Measurements from ENCODE around the gene KRT36. TPM values are rescaled to one million over a fixed set of nuclear protein-coding genes. Genes with fewer than 3 reads are reported as not detected.

Gene KRT36
- total and polyA plus RNA-seq, 4 donors = 0.50 TPM; not detected in 3

DNA sequence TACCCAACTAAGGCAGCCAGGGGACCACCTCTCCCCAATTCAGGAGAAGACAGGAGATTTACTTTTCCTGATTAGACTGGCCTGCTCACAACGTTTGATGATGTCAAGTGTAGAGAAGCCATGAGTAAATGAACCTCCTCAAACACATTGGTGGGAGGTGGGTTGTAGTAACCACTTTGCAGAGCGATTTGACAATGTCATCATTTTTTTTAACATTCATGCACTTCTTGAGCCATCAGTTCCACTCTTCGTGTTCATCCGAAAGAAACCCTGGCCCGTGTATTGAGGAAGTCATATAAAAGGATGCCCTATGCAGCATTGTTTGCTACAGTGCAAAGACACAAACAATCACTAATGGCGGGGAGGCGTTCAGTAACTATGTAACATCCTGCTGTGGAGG lies 43.9 kb upstream of the KRT36 start:
- DNase-seq (peak in 1 of 2 donors; percentile 4), ATAC-seq (ENCODE audit: low FRiP score) (no peak)
- intact Hi-C loops (cut with DNase I) = no loop called here
- H3K36me3 ChIP-seq (ENCODE audit: control insufficient read depth in 1 of 2, insufficient read depth in 2 of 2, low read length in 1 of 2) = no peaks in the 10 kb centered on the region
- H3K27me3 ChIP-seq (ENCODE audit: control insufficient read depth in 1 of 2, insufficient read depth in 2 of 2, low read length in 1 of 2) = no peaks in the 10 kb centered on the region
- no peak overlapping the region for H3K27ac ChIP-seq (ENCODE audit: low read depth in 1 of 2, low read length in 2 of 2)
- H3K4me3 ChIP-seq (ENCODE audit: low read length in 2 of 2) = no peak overlapping the region
- no peaks in the 10 kb centered on the region for H3K4me1 ChIP-seq (ENCODE audit: control insufficient read depth in 1 of 2, insufficient read depth in 2 of 2, low read length in 2 of 2)
- no peaks in the 10 kb centered on the region for H3K9me3 ChIP-seq (ENCODE audit: control insufficient read depth, low read length)
- WGBS, 2 donors = 89 to 91% methylated on average over 7 of the region's 7 CpGs

DNA sequence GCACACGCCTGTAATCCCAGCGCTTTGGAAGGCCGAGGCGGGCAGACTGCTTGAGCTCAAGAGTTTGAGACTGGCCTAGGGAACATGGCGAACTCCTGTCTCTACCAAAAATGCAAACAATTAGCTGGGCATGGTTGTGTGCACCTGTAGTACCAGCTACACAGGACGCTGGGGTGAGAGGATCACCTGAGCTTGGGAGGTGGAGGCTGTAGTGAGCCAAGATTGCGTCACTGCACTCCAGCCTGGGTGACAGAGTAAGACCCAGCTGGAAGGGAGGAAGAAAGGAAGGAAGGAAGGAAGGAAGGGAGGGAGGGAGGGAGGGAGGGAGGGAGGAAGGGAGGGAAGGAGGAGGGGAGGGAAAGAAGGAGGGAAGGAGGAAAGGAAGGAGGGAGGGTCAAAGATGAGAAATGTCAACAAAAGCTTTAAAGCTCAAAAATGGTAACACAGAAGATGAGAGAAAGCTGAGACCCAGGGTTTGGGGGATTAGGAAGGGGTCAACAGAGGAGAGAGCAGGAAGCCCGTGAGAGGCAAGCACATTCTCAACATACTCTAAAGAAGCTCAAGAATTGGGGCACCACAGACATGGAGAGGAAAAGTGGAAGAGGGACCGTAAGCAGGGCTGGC lies 43.3 kb upstream of the KRT36 start:
- H3K27me3 ChIP-seq (ENCODE audit: control insufficient read depth in 1 of 2, insufficient read depth in 2 of 2, low read length in 1 of 2) = peaks cover 0 to under 1% of the 10 kb centered on the region in 2 donors
- WGBS, 2 donors = 85 to 93% methylated on average over 9 of the region's 9 CpGs
- H3K9me3 ChIP-seq (ENCODE audit: control insufficient read depth, low read length) = no peaks in the 10 kb centered on the region
- ATAC-seq (ENCODE audit: low FRiP score) (no peak), DNase-seq (peak in 1 of 2 donors; percentile 9)
- intact Hi-C loops (cut with DNase I) = no loop called here
- no peak overlapping the region for H3K27ac ChIP-seq (ENCODE audit: low read depth in 1 of 2, low read length in 2 of 2)
- H3K36me3 ChIP-seq (ENCODE audit: control insufficient read depth in 1 of 2, insufficient read depth in 2 of 2, low read length in 1 of 2) = no peaks in the 10 kb centered on the region
- no peak overlapping the region for H3K4me3 ChIP-seq (ENCODE audit: low read length in 2 of 2)
- H3K4me1 ChIP-seq (ENCODE audit: control insufficient read depth in 1 of 2, insufficient read depth in 2 of 2, low read length in 2 of 2) = no peaks in the 10 kb centered on the region

DNA sequence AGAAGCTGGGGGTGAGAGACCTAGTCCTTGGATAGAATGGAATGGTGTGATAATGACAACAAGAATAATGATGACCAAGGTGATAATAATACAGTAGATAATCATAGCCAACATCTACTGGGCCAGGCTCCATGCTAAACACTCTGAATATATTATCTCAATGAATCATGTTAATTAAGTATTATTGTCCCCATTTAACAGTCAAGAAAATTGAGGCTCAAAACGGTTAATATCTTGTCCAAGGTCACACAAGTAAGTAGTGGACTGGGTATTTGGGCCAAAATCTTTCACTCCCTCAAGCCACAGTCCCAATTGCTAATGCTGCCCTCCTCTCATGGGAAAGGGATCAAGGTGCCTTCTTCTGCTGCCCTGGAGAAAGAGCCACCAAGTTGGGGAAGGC lies 42.3 kb upstream of the KRT36 start:
- Histone ChIP-seq H3K36me3 (ENCODE audit: control insufficient read depth in 1 of 2, insufficient read depth in 2 of 2, low read length in 1 of 2) (no peaks in the 10 kb centered on the region), H3K27me3 (ENCODE audit: control insufficient read depth in 1 of 2, insufficient read depth in 2 of 2, low read length in 1 of 2) (peaks cover 0 to 3% of the 10 kb centered on the region in 2 donors), H3K9me3 (ENCODE audit: control insufficient read depth, low read length) (no peaks in the 10 kb centered on the region), H3K4me3 (ENCODE audit: low read length in 2 of 2) (no peak overlapping the region), H3K4me1 (ENCODE audit: control insufficient read depth in 1 of 2, insufficient read depth in 2 of 2, low read length in 2 of 2) (no peaks in the 10 kb centered on the region), H3K27ac (ENCODE audit: low read depth in 1 of 2, low read length in 2 of 2) (no peak overlapping the region)
- ATAC-seq (ENCODE audit: low FRiP score) (no peak), DNase-seq (no peak)
- intact Hi-C loops (cut with DNase I) = no loop called here
- 79 to 81% methylated on average over 1 of the region's 1 CpG for WGBS, 2 donors

DNA sequence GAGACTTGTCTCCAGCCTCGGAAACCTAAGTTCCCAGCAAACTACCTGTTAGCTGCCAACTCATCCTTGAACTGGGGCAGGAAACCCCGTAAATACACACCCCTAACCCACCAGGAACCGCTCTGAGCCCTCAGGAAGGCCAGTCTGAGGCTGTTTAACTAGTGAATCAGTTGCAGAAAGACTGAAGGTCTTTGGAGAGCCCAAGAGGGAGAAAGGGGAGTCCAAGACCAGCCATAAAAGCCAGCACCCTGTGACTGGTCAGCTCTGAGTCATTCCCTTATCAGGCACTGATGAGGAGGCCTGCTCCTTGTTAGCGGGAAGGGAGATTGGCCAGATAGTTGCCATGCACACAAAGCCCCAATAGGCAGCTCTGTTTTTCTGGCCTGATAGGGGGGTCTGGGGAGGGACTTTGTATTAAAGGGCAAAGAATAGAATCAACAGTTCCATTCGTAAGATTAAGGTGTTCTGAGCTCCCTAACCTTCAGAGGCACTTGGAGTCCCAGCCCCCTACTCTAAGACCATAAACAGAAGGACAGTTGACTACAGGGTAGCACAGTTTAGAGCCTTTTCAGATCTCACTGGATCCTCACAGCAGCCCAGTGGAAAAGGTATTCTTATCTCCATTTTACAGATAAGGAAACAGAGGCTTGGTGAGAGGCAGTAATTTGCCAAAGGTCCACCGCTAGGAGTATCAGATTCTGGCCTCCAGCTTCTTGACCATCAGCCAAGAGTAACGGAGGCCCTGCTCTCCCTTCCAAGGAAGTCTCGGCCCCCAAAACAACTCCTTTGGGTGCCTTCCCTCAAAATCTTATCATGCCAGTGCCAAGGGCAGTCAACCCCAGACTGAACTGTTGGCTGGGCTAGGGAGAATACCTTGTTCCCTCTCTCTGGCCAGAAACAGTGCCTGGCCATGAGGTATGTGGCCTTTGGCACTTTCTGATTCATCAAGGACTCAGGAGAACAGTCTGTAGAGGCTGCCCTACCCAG lies 40.6 kb upstream of the KRT36 start:
- 39 to 51% methylated on average over 8 of the region's 8 CpGs for WGBS, 2 donors
- Histone ChIP-seq H3K27me3 (ENCODE audit: control insufficient read depth in 1 of 2, insufficient read depth in 2 of 2, low read length in 1 of 2) (peaks cover 0 to 3% of the 10 kb centered on the region in 2 donors), H3K36me3 (ENCODE audit: control insufficient read depth in 1 of 2, insufficient read depth in 2 of 2, low read length in 1 of 2) (no peaks in the 10 kb centered on the region), H3K4me1 (ENCODE audit: control insufficient read depth in 1 of 2, insufficient read depth in 2 of 2, low read length in 2 of 2) (no peaks in the 10 kb centered on the region), H3K27ac (ENCODE audit: low read depth in 1 of 2, low read length in 2 of 2) (no peak overlapping the region), H3K4me3 (ENCODE audit: low read length in 2 of 2) (no peak overlapping the region), H3K9me3 (ENCODE audit: control insufficient read depth, low read length) (no peaks in the 10 kb centered on the region)
- intact Hi-C loops (cut with DNase I) = no loop called here
- DNase-seq = peak in 1 of 2 donors; percentile 71
- peak; percentile 69 for ATAC-seq (ENCODE audit: low FRiP score)

DNA sequence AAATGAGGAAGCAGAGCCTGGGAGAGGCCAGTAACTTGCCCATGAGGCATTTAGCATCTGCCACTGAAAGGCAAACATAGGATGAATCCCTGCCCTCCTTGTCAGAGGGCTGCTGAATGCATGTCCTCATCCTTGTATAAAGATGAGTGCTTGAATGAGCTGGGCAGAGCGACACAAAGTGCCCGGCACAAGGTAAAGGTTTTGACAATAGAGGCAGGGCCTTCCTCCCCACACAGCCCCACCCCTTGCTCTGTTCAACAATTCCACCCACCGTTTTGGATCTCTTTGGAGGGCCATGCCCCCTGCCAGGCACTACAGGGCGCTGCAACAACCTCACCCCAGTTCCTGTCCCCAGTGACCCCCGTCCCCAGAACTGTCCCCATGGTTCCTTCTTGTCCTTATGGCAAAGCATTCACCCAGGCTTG lies 39.8 kb upstream of the KRT36 start:
- H3K27ac ChIP-seq (ENCODE audit: low read depth in 1 of 2, low read length in 2 of 2) = no peak overlapping the region
- H3K36me3 ChIP-seq (ENCODE audit: control insufficient read depth in 1 of 2, insufficient read depth in 2 of 2, low read length in 1 of 2) = no peaks in the 10 kb centered on the region
- no peaks in the 10 kb centered on the region for H3K4me1 ChIP-seq (ENCODE audit: control insufficient read depth in 1 of 2, insufficient read depth in 2 of 2, low read length in 2 of 2)
- intact Hi-C loops (cut with DNase I) = no loop called here
- WGBS, 2 donors = 95 to 99% methylated on average over 5 of the region's 5 CpGs
- DNase-seq = no peak
- no peak for ATAC-seq (ENCODE audit: low FRiP score)
- peaks cover 0 to 3% of the 10 kb centered on the region in 2 donors for H3K27me3 ChIP-seq (ENCODE audit: control insufficient read depth in 1 of 2, insufficient read depth in 2 of 2, low read length in 1 of 2)
- no peak overlapping the region for H3K4me3 ChIP-seq (ENCODE audit: low read length in 2 of 2)
- no peaks in the 10 kb centered on the region for H3K9me3 ChIP-seq (ENCODE audit: control insufficient read depth, low read length)

DNA sequence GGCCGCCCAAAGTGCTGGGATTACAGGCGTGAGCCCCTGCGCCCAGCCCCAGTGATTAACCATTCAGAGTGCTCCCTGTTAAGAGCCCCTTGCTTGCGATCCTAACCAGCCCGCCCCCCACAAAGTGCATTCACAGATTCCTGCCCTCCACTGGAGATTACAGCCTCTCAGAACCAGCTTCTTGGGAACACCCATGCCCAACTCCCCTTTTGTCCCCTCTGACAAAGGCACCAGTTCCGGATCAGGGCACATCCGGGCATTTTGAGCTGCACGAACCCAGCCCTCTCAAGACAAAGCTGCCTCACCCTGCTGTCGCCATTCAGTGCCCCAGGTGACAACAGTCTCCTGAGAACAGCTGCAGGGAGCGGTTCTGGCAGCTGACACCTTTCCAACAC lies 39.2 kb upstream of the KRT36 start:
- Histone ChIP-seq H3K4me3 (ENCODE audit: low read length in 2 of 2) (no peak overlapping the region), H3K27ac (ENCODE audit: low read depth in 1 of 2, low read length in 2 of 2) (no peak overlapping the region), H3K36me3 (ENCODE audit: control insufficient read depth in 1 of 2, insufficient read depth in 2 of 2, low read length in 1 of 2) (no peaks in the 10 kb centered on the region), H3K4me1 (ENCODE audit: control insufficient read depth in 1 of 2, insufficient read depth in 2 of 2, low read length in 2 of 2) (no peaks in the 10 kb centered on the region), H3K9me3 (ENCODE audit: control insufficient read depth, low read length) (no peaks in the 10 kb centered on the region), H3K27me3 (ENCODE audit: control insufficient read depth in 1 of 2, insufficient read depth in 2 of 2, low read length in 1 of 2) (peaks cover 0 to 3% of the 10 kb centered on the region in 2 donors)
- WGBS, 2 donors = 90 to 93% methylated on average over 10 of the region's 10 CpGs
- no peak for DNase-seq
- intact Hi-C loops (cut with DNase I) = no loop called here
- ATAC-seq (ENCODE audit: low FRiP score) = no peak

DNA sequence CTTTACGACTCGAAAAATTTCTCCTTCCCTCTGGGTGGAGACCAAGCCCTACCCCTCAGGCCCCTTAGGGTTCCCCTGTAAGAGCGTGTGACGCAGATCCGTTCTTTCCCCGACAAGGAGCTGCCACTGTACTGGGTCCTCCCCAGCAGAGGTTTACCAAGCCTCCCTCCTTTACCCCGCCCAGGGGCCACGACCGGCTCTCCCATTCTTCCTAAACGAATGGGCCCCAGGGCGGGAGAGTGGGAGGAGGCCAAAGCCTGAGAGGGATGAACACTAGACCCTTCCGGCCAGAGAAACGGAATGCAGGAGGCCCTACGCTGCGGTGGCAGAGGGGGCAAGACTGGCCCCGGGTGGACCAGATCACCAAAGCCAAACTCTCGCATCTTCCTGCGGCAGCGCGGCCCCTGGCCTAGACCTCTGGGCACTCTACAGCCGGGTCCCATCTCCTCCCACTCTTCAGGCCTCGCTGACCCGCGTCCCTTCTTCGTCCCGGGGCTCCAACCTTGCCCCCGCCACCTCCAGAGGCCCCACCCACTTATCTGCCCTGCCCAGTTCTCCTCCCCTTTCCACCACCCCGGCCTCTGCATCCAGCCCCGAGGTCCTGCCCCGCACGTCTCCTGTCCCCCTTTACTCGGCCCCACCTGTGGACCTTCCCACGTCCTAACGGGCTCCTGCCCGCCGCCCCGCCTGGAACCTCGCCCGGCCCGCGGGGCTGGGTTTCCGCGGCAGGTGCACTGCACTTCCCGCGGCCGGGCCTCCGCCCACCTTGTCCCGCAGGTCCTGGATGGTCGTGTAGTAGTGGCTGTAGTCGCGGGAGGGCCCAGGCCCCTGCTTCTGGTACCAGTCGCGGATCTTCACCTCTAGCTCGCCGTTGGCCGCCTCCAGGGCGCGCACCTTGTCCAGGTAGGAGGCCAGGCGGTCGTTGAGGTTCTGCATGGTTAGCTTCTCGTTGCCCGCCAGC lies 37.6 kb upstream of the KRT36 start:
- WGBS, 2 donors = 14 to 18% methylated on average over 43 to 62 of the region's 62 CpGs
- no peaks in the 10 kb centered on the region for H3K9me3 ChIP-seq (ENCODE audit: control insufficient read depth, low read length)
- intact Hi-C loops (cut with DNase I) = no loop called here
- no peaks in the 10 kb centered on the region for H3K36me3 ChIP-seq (ENCODE audit: control insufficient read depth in 1 of 2, insufficient read depth in 2 of 2, low read length in 1 of 2)
- no peak overlapping the region for H3K27ac ChIP-seq (ENCODE audit: low read depth in 1 of 2, low read length in 2 of 2)
- DNase-seq (no peak), ATAC-seq (ENCODE audit: low FRiP score) (peak; percentile 37)
- peaks cover 0 to 3% of the 10 kb centered on the region in 2 donors for H3K27me3 ChIP-seq (ENCODE audit: control insufficient read depth in 1 of 2, insufficient read depth in 2 of 2, low read length in 1 of 2)
- no peaks in the 10 kb centered on the region for H3K4me1 ChIP-seq (ENCODE audit: control insufficient read depth in 1 of 2, insufficient read depth in 2 of 2, low read length in 2 of 2)
- H3K4me3 ChIP-seq (ENCODE audit: low read length in 2 of 2) = no peak overlapping the region

DNA sequence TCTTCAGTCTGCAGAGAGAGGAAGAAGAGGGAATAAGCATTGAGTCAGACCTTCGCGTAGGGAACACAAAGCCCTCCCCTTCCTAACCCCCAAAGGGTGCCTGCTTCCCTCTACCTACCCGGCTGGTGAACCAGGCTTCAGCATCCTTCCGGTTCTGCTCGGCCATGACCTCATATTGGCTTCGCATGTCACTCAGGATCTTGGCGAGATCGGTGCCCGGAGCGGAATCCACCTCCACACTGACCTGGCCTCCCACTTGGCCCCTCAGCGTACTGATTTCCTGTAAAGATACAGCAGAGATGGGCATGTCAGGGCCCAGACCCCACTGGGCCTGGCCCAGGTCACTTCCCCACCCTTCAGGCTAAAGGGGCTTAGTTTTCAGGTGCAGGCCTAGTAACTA lies 34.6 kb upstream of the KRT36 start:
- DNase-seq = no peak
- Histone ChIP-seq H3K4me3 (ENCODE audit: low read length in 2 of 2) (no peak overlapping the region), H3K36me3 (ENCODE audit: control insufficient read depth in 1 of 2, insufficient read depth in 2 of 2, low read length in 1 of 2) (no peaks in the 10 kb centered on the region), H3K4me1 (ENCODE audit: control insufficient read depth in 1 of 2, insufficient read depth in 2 of 2, low read length in 2 of 2) (no peaks in the 10 kb centered on the region), H3K27me3 (ENCODE audit: control insufficient read depth in 1 of 2, insufficient read depth in 2 of 2, low read length in 1 of 2) (peaks cover 0 to 3% of the 10 kb centered on the region in 2 donors), H3K9me3 (ENCODE audit: control insufficient read depth, low read length) (no peaks in the 10 kb centered on the region), H3K27ac (ENCODE audit: low read depth in 1 of 2, low read length in 2 of 2) (no peak overlapping the region)
- ATAC-seq (ENCODE audit: low FRiP score) = no peak
- intact Hi-C loops (cut with DNase I) = no loop called here
- 95% methylated on average over 11 of the region's 11 CpGs for WGBS, 2 donors

All from aorta (tissue), 5 donors.